ENCODE measurements around the gene GPR155.

GRCh38 chr2:174392706-174393105 is 94.1 kb downstream of the GPR155 start:
- TF ChIP-seq CTCF (conservative IDR thresholded peaks at IDR 0.05; ENCODE audit: low read length): no peak
- no peak for TF ChIP-seq EZH2phosphoT487 (IDR thresholded peaks at IDR 0.05; ENCODE audit: borderline replicate concordance, low read depth, low read length)
